Measurements from ENCODE around the gene FATE1.

FATE1 gene

DNA sequence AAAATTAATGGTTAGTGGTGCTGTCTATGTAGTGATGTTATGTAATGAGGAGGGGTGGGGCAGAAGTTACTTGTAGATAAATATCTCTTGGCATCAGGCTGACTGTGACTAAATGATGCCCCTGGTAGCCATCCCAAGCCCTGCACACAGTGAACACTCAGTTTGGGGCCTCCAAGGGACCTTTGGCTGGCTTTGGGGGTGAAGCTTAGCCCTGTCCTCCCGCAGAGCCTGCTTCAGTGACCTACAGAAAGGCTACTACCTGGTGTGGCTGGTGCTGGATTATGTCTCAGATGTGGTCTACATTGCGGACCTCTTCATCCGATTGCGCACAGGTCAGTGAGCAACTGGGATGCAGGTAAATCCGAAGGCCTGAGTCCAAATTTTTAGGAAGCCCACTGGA lies 26.5 kb downstream of the FATE1 start:
- DNase-seq (ENCODE audit: low read depth in 3 of 3, low spot score in 1 of 3), result no peak

- DNase-seq (ENCODE audit: low read depth in 3 of 3, low spot score in 1 of 3), result no peak
Measured at GRCh38 chrX:151743651-151744470, 28.0 kb downstream of the FATE1 start.

GRCh38 chrX:151745651-151746050 lies 29.8 kb downstream of the FATE1 start:
- no peak for DNase-seq (ENCODE audit: low read depth in 3 of 3, low spot score in 1 of 3)

- DNase-seq (ENCODE audit: low read depth in 3 of 3, low spot score in 1 of 3), result no peak
Measured at GRCh38 chrX:151746502-151746901, 30.7 kb downstream of the FATE1 start.

GRCh38 chrX:151750511-151750910 lies 34.7 kb downstream of the FATE1 start:
- no peak for DNase-seq (ENCODE audit: low read depth in 3 of 3, low spot score in 1 of 3)

DNA sequence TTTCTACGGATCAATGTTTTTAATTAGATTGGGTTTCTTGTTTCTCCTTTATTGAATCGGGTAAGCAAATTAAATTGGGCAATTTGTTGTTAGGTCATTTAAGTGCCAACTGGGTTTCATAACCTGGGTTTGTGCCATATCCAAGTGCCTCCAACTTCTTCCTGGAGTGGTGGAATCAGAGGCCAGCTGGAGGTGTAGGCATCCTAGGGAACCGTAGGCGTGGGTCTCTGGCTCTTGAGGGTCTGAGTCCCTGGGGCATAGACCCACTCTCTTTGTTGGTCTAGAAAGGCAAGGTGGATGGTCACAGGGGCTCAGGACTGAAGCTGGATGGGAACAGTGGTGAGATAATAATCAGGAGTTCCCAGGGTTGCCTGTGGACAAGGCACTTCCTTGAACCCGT lies 37.0 kb downstream of the FATE1 start:
- no peak for DNase-seq (ENCODE audit: low read depth in 3 of 3, low spot score in 1 of 3)

DNA sequence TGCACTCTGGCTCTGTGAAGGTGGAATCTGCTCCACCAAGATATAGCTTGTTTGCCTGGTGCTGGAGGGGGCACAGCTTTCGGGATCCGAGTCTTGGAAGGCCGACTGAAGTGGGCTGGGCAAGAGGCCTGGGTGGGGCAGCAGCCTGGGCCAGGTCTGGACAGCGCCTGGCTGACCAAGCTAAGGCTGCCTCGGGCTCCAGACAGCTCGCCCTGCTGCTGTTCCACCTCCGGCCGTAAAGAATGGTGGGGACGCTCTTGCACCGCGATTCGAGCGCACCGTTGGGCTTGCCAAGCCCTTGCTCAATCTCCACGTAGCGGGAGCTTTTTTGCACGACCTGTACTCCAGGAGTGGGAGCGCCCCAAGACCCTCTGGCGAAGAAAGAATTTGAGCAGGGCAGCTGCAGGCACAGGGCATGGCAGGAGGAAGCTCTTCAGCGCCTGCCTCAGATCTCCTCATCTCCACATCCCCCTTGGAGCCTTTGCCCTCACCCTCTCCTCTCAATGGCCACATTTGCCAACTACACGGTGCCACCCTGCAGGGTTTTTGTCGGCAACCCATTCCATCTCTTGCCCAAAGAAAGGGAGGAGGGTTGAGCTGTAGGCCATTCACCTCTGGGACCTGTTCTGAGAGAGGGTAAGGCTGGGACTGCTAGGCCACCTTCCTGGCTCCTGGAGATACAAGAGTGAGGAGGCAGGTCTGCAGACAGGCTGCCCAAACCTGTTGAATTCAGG lies 37.6 kb downstream of the FATE1 start:
- DNase-seq (ENCODE audit: low read depth in 3 of 3, low spot score in 1 of 3), result no peak

GRCh38 chrX:151754047-151754429 lies 38.2 kb downstream of the FATE1 start:
- DNase-seq (ENCODE audit: low read depth in 3 of 3, low spot score in 1 of 3), result no peak

DNA sequence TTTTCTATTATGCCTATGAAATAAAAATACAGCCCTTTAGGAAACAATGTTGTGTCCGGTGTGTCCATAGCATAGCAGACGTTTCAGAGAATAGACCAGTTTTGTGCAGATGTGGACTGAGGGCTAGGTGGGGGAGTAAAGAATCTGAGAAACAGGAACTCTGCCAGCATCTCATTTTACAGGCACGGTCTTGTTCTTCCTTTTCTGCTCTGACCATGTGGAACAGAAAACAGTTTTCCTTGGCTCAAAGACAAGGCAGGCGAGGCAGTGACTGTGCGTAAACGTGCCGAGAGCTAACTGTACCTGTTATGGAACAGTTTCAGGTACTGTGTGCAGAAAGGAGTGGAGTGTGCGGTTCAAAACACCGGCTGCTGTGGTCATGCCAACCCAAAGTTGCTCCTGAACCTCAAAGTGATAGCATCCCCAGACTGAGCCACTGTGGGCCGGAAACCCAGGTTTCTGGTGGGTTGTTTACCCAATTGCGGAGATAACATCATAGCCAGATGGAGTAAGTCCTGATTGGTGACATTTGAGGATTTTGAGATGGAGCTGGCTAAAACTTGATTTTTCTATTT lies 38.9 kb downstream of the FATE1 start:
- DNase-seq (ENCODE audit: low read depth in 3 of 3, low spot score in 1 of 3), result no peak

DNA sequence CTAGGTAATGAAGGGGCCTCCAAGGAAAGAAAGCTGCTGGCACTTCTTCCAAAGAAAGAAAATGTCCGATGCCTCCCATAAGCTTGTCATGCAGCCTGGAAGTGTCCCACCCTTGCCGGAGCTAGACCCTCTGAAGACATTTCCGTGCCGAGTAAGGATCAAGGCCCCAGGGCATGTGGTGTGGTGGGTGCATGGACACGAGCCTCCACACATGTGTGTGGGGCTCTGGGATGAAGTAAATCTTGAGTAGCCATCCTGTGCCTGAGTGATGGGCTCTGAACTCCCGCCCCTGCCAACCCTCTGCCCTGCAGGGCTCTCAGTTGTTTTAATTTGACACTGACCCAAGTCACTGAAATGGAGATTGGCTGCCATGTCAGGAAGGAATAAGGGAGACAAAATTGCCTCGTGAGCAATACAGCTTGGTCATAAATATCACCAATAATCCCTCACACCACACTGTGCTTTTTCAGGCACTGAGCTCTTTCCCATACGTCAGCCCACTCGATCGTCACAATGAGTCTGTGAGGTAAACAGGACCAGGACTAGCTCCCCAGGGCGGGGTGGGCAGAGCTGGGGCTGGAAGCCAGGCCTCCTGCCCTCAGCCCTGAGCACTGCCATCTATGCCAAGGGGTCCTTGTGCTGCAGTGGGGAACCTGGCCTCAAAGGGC lies 43.3 kb downstream of the FATE1 start:
- no peak for DNase-seq (ENCODE audit: low read depth in 3 of 3, low spot score in 1 of 3)

DNA sequence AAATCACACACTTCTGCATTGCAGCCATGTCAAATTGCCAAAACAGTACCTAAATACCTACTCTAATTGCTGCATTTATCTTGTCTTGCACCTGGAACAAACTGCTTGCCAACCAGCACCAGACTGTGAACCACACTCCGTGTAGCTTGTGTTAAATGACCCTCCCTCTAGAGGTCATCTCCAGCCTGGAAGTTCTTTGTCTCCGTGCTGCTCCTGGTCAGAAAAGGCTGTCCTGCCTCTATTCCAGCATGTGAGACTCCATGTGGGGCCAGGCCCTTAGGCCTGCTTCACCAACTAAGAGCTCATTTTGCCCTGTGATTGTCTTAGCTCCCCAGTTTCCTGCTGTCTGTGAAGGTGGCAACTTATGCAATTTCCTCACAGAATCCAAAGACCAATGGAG lies 47.0 kb downstream of the FATE1 start:
- DNase-seq (ENCODE audit: low read depth in 3 of 3, low spot score in 1 of 3), result no peak

DNA sequence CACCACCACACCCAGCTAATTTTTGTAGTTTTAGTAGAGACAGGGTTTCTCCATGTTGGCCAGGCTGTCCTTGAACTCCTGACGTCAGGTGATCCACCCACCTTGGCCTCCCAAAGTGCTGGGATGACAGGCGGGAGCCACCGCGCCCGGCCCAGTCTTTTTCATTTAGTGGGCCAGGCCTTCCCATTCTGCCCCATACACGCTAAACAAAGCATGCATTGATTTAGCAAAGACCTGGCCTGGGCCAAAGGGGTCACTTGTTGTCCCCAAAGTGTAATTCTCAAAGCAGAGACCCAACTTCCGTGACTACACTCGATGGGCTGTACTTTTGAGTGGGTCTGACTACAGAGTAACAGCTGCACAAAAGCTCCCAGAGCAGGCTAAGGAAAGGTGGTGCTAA lies 47.9 kb downstream of the FATE1 start:
- DNase-seq (ENCODE audit: low read depth in 3 of 3, low spot score in 1 of 3), result no peak

GRCh38 chrX:151765026-151765425 lies 49.2 kb downstream of the FATE1 start:
- no peak for DNase-seq (ENCODE audit: low read depth in 3 of 3, low spot score in 1 of 3)

GRCh38 chrX:151771726-151772125 lies 55.9 kb downstream of the FATE1 start:
- no peak for DNase-seq (ENCODE audit: low read depth in 3 of 3, low spot score in 1 of 3)
